Endothelial cell of umbilical vein (primary cell): Measurements from ENCODE around the gene WBP2. TPM values are rescaled to one million over a fixed set of nuclear protein-coding genes. Genes with fewer than 3 reads are reported as not detected.

Experiments
- BruUV-seq: library from RNA; stranded (reverse); fragments of 400-500 nt; replicated peaks from 2 replicates; lab custom pipeline; 2021; lab: Mats Ljungman, UMichigan
- CTCF ChIA-PET: fragments of 300-600, 350-600 bp; sonication (Branson Sonifier 250); formaldehyde crosslinking; loops from one replicate; lab custom pipeline; 2021; ENCODE audit warnings: antibody characterized with exemption, inconsistent platforms; lab: Charles Lee
- POLR2A ChIA-PET: fragments of 300-600, 350-600 bp; sonication (Branson Sonifier 250); formaldehyde crosslinking; loops from one replicate; lab custom pipeline; 2021; ENCODE audit warnings: antibody characterized with exemption, inconsistent platforms; lab: Charles Lee
- DNase-seq: peaks from one replicate; pipeline ENCODE4 v3.0.0-alpha.2; 2011; ENCODE audit warnings: low read depth, low spot score
- FAIRE-seq: peaks from 2 replicates; lab custom pipeline; 2011; peaks lifted over from hg19 to GRCh38; lab: Jason Lieb, UNC
- H2AFZ ChIP-seq: 2 replicates; pipeline ENCODE4 v1.6.0; 2012; ENCODE audit warnings: low read depth, low read length, control low read depth, inconsistent platforms
- H3K27ac ChIP-seq: 2 replicates; pipeline ENCODE4 v1.5.1; 2011; ENCODE audit warnings: low read depth, mild to moderate bottlenecking, control low read depth, low read length, moderate library complexity; ENCODE audit not compliant: insufficient read depth
- H3K27me3 ChIP-seq, 2 experiments: 2 replicates each; pipeline versions ENCODE4 v1.6.0 to v1.6.1; 2011; ENCODE audit warnings: low read length in 2 of 2, mixed read lengths in 1 of 2; ENCODE audit not compliant: control insufficient read depth in 2 of 2, insufficient read depth in 2 of 2
- H3K36me3 ChIP-seq, 2 experiments: 2 replicates in 1 of 2; 3 replicates in 1 of 2; pipeline ENCODE4 v1.5.1; 2011; ENCODE audit warnings: low read length in 2 of 2, mild to moderate bottlenecking in 1 of 2, moderate library complexity in 1 of 2; ENCODE audit not compliant: control insufficient read depth in 2 of 2, insufficient read depth in 2 of 2; ENCODE audit errors: extremely low read depth in 1 of 2
- H3K4me1 ChIP-seq: 3 replicates; pipeline ENCODE4 v1.5.1; 2011; ENCODE audit warnings: mild to moderate bottlenecking, low read length; ENCODE audit not compliant: control insufficient read depth, insufficient read depth; ENCODE audit errors: extremely low read depth
- H3K4me2 ChIP-seq: 2 replicates; pipeline ENCODE4 v1.6.1; 2011; ENCODE audit warnings: low read length, control low read depth, mixed read lengths; ENCODE audit not compliant: insufficient read depth
- H3K4me3 ChIP-seq, 3 experiments: fragments of 200-600 bp in 1 of 3; sonication (generic), shearing (Covaris generic) in 1 of 3; replicated peaks in 1 of 3; 2 replicates each; pipeline ENCODE4 v1.5.1; 2011 to 2016; ENCODE audit warnings: control low read depth in 3 of 3, low read length in 3 of 3, mild to moderate bottlenecking in 2 of 3, inconsistent platforms in 1 of 3, low read depth in 1 of 3, moderate library complexity in 1 of 3; ENCODE audit not compliant: insufficient read depth in 1 of 3
- H3K79me2 ChIP-seq: 2 replicates; pipeline ENCODE4 v1.6.0; 2012; ENCODE audit warnings: low read length, inconsistent platforms; ENCODE audit not compliant: control insufficient read depth, insufficient read depth
- H3K9ac ChIP-seq: replicated peaks from 2 replicates; pipeline ENCODE3; 2011; ENCODE audit warnings: low read length, control low read depth; ENCODE audit not compliant: insufficient read depth; ENCODE audit errors: extremely low read depth
- H3K9me1 ChIP-seq: replicated peaks from 3 replicates; pipeline ENCODE4 v1.6.0; 2011; ENCODE audit warnings: mild to moderate bottlenecking, low read length; ENCODE audit not compliant: control insufficient read depth, insufficient read depth; ENCODE audit errors: extremely low read depth
- H3K9me3 ChIP-seq: replicated peaks from 2 replicates; pipeline ENCODE4 v1.5.1; 2012; ENCODE audit warnings: low read length, inconsistent platforms; ENCODE audit not compliant: control insufficient read depth, insufficient read depth
- H4K20me1 ChIP-seq: replicated peaks from 2 replicates; pipeline ENCODE3; 2011; ENCODE audit warnings: mild to moderate bottlenecking, low read length; ENCODE audit not compliant: control insufficient read depth, insufficient read depth; ENCODE audit errors: extremely low read depth
- EZH2 ChIP-seq: IDR thresholded peaks from 2 replicates; pipeline ENCODE4 v1.6.1; 2012; ENCODE audit warnings: borderline replicate concordance, low read depth, mild to moderate bottlenecking, moderate library complexity, low read length, inconsistent platforms; ENCODE audit not compliant: severe bottlenecking
- FOS ChIP-seq: IDR thresholded peaks from 2 replicates; pipeline ENCODE4 v1.6.1; 2011; ENCODE audit warnings: mild to moderate bottlenecking, low read length, moderate library complexity, borderline replicate concordance; ENCODE audit not compliant: insufficient read depth
- GATA2 ChIP-seq: IDR thresholded peaks from 2 replicates; pipeline ENCODE4 v1.7.0; 2011; ENCODE audit warnings: low read depth, mild to moderate bottlenecking, moderate library complexity, mixed read lengths, low read length; ENCODE audit not compliant: insufficient read length, insufficient read depth
- JUN ChIP-seq: IDR thresholded peaks from 2 replicates; pipeline ENCODE4 v1.6.1; 2011; ENCODE audit warnings: borderline replicate concordance, low read depth; ENCODE audit not compliant: insufficient read length, insufficient read depth
- MAX ChIP-seq: IDR thresholded peaks from 2 replicates; pipeline ENCODE4 v1.6.1; 2011; ENCODE audit not compliant: insufficient read depth, insufficient read length
- POLR2AphosphoS5 ChIP-seq: IDR thresholded peaks from 2 replicates; pipeline ENCODE4 v1.6.1; 2012; ENCODE audit warnings: low read depth, mild to moderate bottlenecking, control low read depth, low read length, moderate library complexity; ENCODE audit not compliant: insufficient read depth
- dilution Hi-C: fragments of 300-500 bp; cut with MboI; formaldehyde crosslinking; loops from one replicate; pipeline ENCODE4 v1.15.0; 2019; ENCODE audit warnings: low sequenced_read_pairs; ENCODE audit not compliant: extremely low pct_ligation_motif_present
- intact Hi-C: fragments of 100-400 bp; cut with micrococcal nuclease; formaldehyde crosslinking; loops from one replicate; pipeline ENCODE4 v1.10.0; 2022
- polyA plus RNA-seq, 4 experiments: library from polyadenylated mRNA; depleted of rRNA in 3 of 4; stranded (reverse) in 3 of 4; unstranded in 1 of 4; fragments of >200 nt; gene quantifications; 2 replicates each; pipeline versions ENCODE4 v1.2.1 to v1.2.3, GENCODE V29; 2011 to 2012; ENCODE audit warnings: missing spikeins in 1 of 4
- total RNA-seq: library from RNA; stranded (reverse); gene quantifications from 2 replicates; pipeline ENCODE4 v1.2.3, GENCODE V29; 2021

The WBP2 gene
- total and polyA plus RNA-seq, 2 donors (not counting 3 experiments of a cell fraction or from before 2014, with no cell fraction given), result 81.5 to 126 TPM

- no peaks in the 10 kb centered on the region for H3K4me1 ChIP-seq
- H3K79me2 ChIP-seq, result peaks cover 7% of the 10 kb centered on the region
- no TSS peak for BruUV-seq
- no peaks in the 10 kb centered on the region for H4K20me1 ChIP-seq
- H3K9ac ChIP-seq, result no peak overlapping the region
- POLR2A ChIA-PET, result no interaction called here
- no peaks in the 10 kb centered on the region for H3K9me1 ChIP-seq
- dilution Hi-C loops, result no loop called here
- H3K4me3 ChIP-seq, result no peak overlapping the region
- TF ChIP-seq GATA2 (no peak), JUN (no peak), FOS (no peak), MAX (no peak), EZH2 (no peak), POLR2AphosphoS5 (no peak)
- DNase-seq (no peak), FAIRE-seq (no peak)
- intact Hi-C loops, result no loop called here
- H3K27ac ChIP-seq, result no peak overlapping the region
- H3K9me3 ChIP-seq, result no peaks in the 10 kb centered on the region
- H3K27me3 ChIP-seq, result no peaks in the 10 kb centered on the region
- CTCF ChIA-PET, result interaction anchor here (1.6 kb wide), 1 partner anchor 16 kb away, joined by 5 read pairs; no protein-coding TSS in a partner anchor
- no peak overlapping the region for H2AFZ ChIP-seq
- no peak overlapping the region for H3K4me2 ChIP-seq
- peaks cover 3 to 8% of the 10 kb centered on the region in 2 experiments for H3K36me3 ChIP-seq
Measured at GRCh38 chr17:75799402-75799801, 55.7 kb downstream of the WBP2 start.
